ENCODE results near the gene NPL. TPM values are rescaled to one million over a fixed set of nuclear protein-coding genes. Genes with fewer than 3 reads are reported as not detected.

NPL gene
- polyA plus RNA-seq, 1 experiment = 1.2 TPM

DNA sequence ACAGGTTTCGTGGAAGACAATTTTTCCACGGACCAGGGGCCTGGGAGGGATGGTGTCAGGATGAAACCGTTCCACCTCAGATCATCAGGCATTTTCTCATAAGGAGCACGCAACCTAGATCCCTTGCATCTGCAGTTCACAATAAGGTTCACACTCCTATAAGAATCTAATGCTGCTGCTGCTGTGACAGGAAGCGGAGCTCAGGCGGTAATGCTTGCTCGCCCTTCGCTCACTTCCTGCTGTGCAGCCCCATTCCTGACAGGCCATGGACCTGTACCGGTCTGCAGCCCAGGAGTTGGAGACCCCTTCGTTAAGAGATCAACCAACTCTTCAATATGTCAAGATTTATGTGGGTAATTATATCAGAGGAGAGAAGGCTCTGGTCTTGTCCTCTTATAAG is 46.2 kb downstream of the NPL start:
- DNase-seq (ENCODE audit: low read depth) = no peak
- H3K27me3 ChIP-seq (ENCODE audit: control insufficient read depth, insufficient read depth, low read length) = no peaks in the 10 kb centered on the region
- H3K4me3 ChIP-seq (ENCODE audit: low read depth, low read length) = no peak overlapping the region
- TF ChIP-seq CTCF (IDR thresholded peaks at IDR 0.05; ENCODE audit: insufficient read depth, low read depth, low read length) = no peak
- POLR2A ChIA-PET = no interaction called here
- CTCF ChIA-PET = no interaction called here
- no peaks in the 10 kb centered on the region for H3K36me3 ChIP-seq (ENCODE audit: control insufficient read depth, insufficient read depth, low read length)

GRCh38 chr1:182839209-182840066 is 49.9 kb downstream of the NPL start, which contains the start of gene DHX9:
Gene DHX9 (plus strand): TSS chr1:182839347. CDS start chr1:182842567, 3,220 bp downstream.
- Histone ChIP-seq H3K36me3 (ENCODE audit: control insufficient read depth, insufficient read depth, low read length) (peaks cover 2% of the 10 kb centered on the region; the same call in 1 of the 2 replicates), H3K4me3 (ENCODE audit: low read depth, low read length) (peak within 1 kb of the TSS; percentile 82), H3K27me3 (ENCODE audit: control insufficient read depth, insufficient read depth, low read length) (no peaks in the 10 kb centered on the region)
- peak; percentile 22 for DNase-seq (ENCODE audit: low read depth)
- CTCF ChIA-PET = interaction anchor here (1.5 kb wide), 1 partner anchor 52 kb away, joined by 4 read pairs; no protein-coding TSS in a partner anchor
- peak; percentile 24; the same call in 1 of the 2 replicates for TF ChIP-seq CTCF (IDR thresholded peaks at IDR 0.05; ENCODE audit: insufficient read depth, low read depth, low read length)
- POLR2A ChIA-PET = no interaction called here

DNA sequence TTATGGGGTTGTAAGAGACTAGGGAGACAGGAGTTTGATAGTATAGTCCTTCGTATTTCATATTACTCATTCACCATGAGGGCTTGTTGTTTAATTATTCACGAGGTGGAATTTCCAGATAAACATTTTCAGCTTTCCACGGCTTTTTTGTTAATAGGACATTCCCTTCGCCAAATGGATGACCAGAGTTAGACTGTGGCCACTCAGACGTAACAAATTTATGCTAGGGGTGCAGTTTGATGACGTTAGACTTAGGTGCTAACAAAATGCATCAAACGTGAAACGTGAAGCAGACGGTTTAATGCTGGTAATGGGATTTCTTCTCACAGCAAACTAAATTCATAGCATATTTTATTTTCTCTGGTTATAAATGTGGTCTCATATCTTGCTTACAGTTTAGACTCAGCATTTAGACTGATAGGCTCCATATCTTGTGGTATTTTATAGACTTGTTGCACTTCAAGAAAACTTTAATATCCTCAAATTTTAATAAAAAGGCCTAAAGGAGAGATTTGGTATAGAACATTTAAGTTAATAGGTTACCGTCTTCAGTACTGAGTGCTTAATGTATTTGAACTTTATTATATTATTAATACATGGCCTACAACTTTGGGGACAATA is 51.9 kb downstream of the NPL start:
- CTCF ChIA-PET = no interaction called here
- peaks cover 3% of the 10 kb centered on the region for H3K36me3 ChIP-seq (ENCODE audit: control insufficient read depth, insufficient read depth, low read length)
- POLR2A ChIA-PET = no interaction called here
- no peaks in the 10 kb centered on the region for H3K27me3 ChIP-seq (ENCODE audit: control insufficient read depth, insufficient read depth, low read length)
- DNase-seq (ENCODE audit: low read depth) = no peak
- peak overlapping the region; percentile 14; the same call in 1 of the 2 replicates for H3K4me3 ChIP-seq (ENCODE audit: low read depth, low read length)
- TF ChIP-seq CTCF (IDR thresholded peaks at IDR 0.05; ENCODE audit: insufficient read depth, low read depth, low read length) = no peak

- Histone ChIP-seq H3K36me3 (ENCODE audit: control insufficient read depth, insufficient read depth, low read length) (peaks cover 3% of the 10 kb centered on the region), H3K27me3 (ENCODE audit: control insufficient read depth, insufficient read depth, low read length) (no peaks in the 10 kb centered on the region), H3K4me3 (ENCODE audit: low read depth, low read length) (no peak overlapping the region)
- ChIA-PET CTCF (no interaction called here), POLR2A (no interaction called here)
- DNase-seq (ENCODE audit: low read depth) = no peak
- TF ChIP-seq CTCF (IDR thresholded peaks at IDR 0.05; ENCODE audit: insufficient read depth, low read depth, low read length) = no peak
These were observed 52.7 kb downstream of the NPL start for GRCh38 chr1:182842265-182842664.

DNA sequence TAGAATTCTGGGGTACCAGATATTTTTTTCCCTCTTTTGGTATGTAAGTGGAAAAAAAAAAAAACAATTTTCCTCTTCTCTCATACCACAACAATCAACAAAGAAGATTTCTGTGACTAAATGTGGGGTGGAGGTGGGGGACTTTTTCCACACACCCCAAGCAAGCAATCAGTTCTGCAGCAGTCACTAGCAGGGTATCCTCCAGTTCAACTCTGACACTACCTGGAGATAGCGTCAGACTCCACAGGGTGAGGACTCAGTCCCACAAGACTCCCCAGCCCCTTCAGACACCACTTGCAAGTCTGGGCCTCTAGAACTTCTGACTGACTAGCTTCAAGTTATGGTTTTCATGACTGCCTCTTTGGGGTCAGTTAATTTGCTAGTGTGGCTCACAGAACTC is 55.8 kb downstream of the NPL start:
- H3K36me3 ChIP-seq (ENCODE audit: control insufficient read depth, insufficient read depth, low read length) = peaks cover 10% of the 10 kb centered on the region
- no peak overlapping the region for H3K4me3 ChIP-seq (ENCODE audit: low read depth, low read length)
- TF ChIP-seq CTCF (IDR thresholded peaks at IDR 0.05; ENCODE audit: insufficient read depth, low read depth, low read length) = no peak
- ChIA-PET POLR2A (interaction anchor here (0.6 kb wide), 1 partner anchor 187 kb away, joined by 3 read pairs; no protein-coding TSS in a partner anchor), CTCF (no interaction called here)
- DNase-seq (ENCODE audit: low read depth) = no peak
- H3K27me3 ChIP-seq (ENCODE audit: control insufficient read depth, insufficient read depth, low read length) = no peaks in the 10 kb centered on the region

Data from BJ (cell line).